GM19193 (cell line): ENCODE results near the gene BRCC3.

Experiments used
- POLR2A ChIP-seq: IDR thresholded peaks from 4 replicates; pipeline ENCODE4 v1.6.1; 2011; ENCODE audit not compliant: insufficient read depth, insufficient read length; ENCODE audit errors: extremely low read depth

Gene BRCC3

GRCh38 chrX:155052738-155053498, 18.4 kb upstream of the BRCC3 start:
- no peak for TF ChIP-seq POLR2A

GRCh38 chrX:155053656-155054055, 17.7 kb upstream of the BRCC3 start:
- TF ChIP-seq POLR2A: no peak

- no peak for TF ChIP-seq POLR2A
Measured at GRCh38 chrX:155054255-155054654, 17.1 kb upstream of the BRCC3 start.

- no peak for TF ChIP-seq POLR2A
Measured at GRCh38 chrX:155055494-155055893, 15.8 kb upstream of the BRCC3 start.

GRCh38 chrX:155056471-155056870, 14.8 kb upstream of the BRCC3 start:
- TF ChIP-seq POLR2A: no peak

- no peak for TF ChIP-seq POLR2A
Measured at GRCh38 chrX:155056877-155057792, 14.2 kb upstream of the BRCC3 start.

GRCh38 chrX:155061760-155062159, 9.5 kb upstream of the BRCC3 start:
- TF ChIP-seq POLR2A: no peak

GRCh38 chrX:155065035-155065734, 6.1 kb upstream of the BRCC3 start:
- TF ChIP-seq POLR2A: no peak

- no peak for TF ChIP-seq POLR2A
Measured at GRCh38 chrX:155068165-155068564, 3.1 kb upstream of the BRCC3 start.

- no peak for TF ChIP-seq POLR2A
Measured at GRCh38 chrX:155069414-155069813, 1.9 kb upstream of the BRCC3 start.

GRCh38 chrX:155070038-155070437, 1.3 kb upstream of the BRCC3 start:
- no peak for TF ChIP-seq POLR2A

GRCh38 chrX:155070663-155070974, 689 bp upstream of the BRCC3 start:
- no peak for TF ChIP-seq POLR2A

GRCh38 chrX:155071694-155072280, 479 bp downstream of the BRCC3 start:
- no peak for TF ChIP-seq POLR2A

- no peak for TF ChIP-seq POLR2A
Measured at GRCh38 chrX:155086202-155086840, 15.0 kb downstream of the BRCC3 start.
